Heart left ventricle (tissue), 13 donors: ENCODE measurements around the gene NCAPG2.

Experiments used
- POLR2A ChIP-seq, 2 donors: fragments of 450-650 bp; IDR thresholded peaks; one replicate each; pipeline ENCODE4 v1.6.1; 2017; ENCODE audit warnings: antibody characterized with exemption in 2 of 2, mild to moderate bottlenecking in 2 of 2, moderate library complexity in 2 of 2
- TF ChIP-seq, protein P1 (sequence below), 12 donors: fragments of 200-600 bp; sonication (generic) in 4 of 12; IDR thresholded peaks; one replicate each; pipeline versions ENCODE4 v1.5.0 to v1.8.0; 2018 to 2022; ENCODE audit warnings: antibody characterized with exemption in 12 of 12, mild to moderate bottlenecking in 5 of 12
- donor health status: ischemic (EF 13 %, LVEDD 7.1; RV severe dilation, severe dysfunction).
- donor health status: DM: no; HTN: yes; CAD: no.
- donor health status: DM: no; HTN: no; CAD: no.
- donor health status: ischemic (EF 25% LVEDD 6.9; RV normal size, moderate dysfunction).
- donor health status: ischemic (EF 25% LVEDD 5.7; RV mildly dilated, moderate dysfunction).
- donor health status: ischemic (EF 35%, LVEDD 5.7; RV mildly dilated, moderate dysfunction).
- donor health status: nonischemic (EF 11% LVEDD 7.7; RV severe dilation, severe dysfunction).
- donor health status: DM: yes; HTN: yes; CAD: no.
- donor health status: PGD.
- donor health status: ischemic (EF 29% LVEDD 5.4; RV normal size, mild dysfunction).
- donor health status: nonischemic (EF 23%, LVEDD 6.1; RV moderate dilation, normal function).

DNA sequence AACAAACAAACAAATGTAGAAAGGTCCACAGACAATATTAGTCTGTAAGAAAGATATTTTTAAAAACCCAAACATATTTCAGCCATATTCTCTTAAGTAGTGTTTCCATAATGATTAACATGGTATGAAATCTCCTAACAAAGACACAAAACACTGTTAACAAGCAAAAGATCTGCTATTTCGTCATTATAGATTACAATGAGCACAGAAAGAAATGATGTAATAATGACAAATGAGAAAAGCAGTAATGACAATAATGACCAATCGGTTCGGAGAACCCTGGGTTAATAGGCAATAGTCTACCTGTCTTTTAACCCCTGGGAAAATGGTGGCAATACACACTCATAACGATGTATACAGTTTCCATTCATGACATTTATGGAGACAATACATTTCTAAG is 39.5 kb upstream of the NCAPG2 start:
- TF ChIP-seq, protein P1, sequence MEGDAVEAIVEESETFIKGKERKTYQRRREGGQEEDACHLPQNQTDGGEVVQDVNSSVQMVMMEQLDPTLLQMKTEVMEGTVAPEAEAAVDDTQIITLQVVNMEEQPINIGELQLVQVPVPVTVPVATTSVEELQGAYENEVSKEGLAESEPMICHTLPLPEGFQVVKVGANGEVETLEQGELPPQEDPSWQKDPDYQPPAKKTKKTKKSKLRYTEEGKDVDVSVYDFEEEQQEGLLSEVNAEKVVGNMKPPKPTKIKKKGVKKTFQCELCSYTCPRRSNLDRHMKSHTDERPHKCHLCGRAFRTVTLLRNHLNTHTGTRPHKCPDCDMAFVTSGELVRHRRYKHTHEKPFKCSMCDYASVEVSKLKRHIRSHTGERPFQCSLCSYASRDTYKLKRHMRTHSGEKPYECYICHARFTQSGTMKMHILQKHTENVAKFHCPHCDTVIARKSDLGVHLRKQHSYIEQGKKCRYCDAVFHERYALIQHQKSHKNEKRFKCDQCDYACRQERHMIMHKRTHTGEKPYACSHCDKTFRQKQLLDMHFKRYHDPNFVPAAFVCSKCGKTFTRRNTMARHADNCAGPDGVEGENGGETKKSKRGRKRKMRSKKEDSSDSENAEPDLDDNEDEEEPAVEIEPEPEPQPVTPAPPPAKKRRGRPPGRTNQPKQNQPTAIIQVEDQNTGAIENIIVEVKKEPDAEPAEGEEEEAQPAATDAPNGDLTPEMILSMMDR (IDR thresholded peaks at IDR 0.05): no peak
- no peak for TF ChIP-seq POLR2A (IDR thresholded peaks at IDR 0.05)
